ENCODE results near the gene LRCH4.

Gene LRCH4, protein sequence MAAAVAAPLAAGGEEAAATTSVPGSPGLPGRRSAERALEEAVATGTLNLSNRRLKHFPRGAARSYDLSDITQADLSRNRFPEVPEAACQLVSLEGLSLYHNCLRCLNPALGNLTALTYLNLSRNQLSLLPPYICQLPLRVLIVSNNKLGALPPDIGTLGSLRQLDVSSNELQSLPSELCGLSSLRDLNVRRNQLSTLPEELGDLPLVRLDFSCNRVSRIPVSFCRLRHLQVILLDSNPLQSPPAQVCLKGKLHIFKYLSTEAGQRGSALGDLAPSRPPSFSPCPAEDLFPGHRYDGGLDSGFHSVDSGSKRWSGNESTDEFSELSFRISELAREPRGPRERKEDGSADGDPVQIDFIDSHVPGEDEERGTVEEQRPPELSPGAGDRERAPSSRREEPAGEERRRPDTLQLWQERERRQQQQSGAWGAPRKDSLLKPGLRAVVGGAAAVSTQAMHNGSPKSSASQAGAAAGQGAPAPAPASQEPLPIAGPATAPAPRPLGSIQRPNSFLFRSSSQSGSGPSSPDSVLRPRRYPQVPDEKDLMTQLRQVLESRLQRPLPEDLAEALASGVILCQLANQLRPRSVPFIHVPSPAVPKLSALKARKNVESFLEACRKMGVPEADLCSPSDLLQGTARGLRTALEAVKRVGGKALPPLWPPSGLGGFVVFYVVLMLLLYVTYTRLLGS

GRCh38 chr7:100585511-100586265 is at the start of gene LRCH4:
TSS of gene LRCH4 (minus strand) at chr7:100586129. CDS start at chr7:100586100, 29 bp downstream.
- DNase-seq, result peak; percentile 67

GRCh38 chr7:100632951-100633717 is 47.2 kb upstream of the LRCH4 start:
- peak; percentile 64 for DNase-seq

DNA sequence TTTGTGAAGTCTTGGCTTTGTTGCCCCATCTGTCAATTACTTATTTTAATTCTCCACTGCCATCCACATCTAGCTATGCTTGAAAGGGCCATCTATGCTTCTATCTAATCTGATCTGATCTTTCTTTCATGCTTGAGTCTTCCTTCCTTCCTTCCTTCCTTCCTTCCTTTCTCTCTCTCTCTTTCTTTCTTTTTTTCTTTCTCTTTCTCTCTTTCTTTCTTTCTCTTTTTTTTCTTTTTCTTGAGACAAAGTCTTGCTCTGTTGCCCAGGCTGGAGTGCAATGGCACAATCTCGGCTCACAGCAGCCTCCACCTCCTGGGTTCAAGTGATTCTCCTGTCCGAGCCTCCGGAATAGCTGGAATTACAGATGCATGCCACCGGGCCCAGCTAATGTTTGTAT is 44.1 kb upstream of the LRCH4 start:
- DNase-seq, result no peak

DNA sequence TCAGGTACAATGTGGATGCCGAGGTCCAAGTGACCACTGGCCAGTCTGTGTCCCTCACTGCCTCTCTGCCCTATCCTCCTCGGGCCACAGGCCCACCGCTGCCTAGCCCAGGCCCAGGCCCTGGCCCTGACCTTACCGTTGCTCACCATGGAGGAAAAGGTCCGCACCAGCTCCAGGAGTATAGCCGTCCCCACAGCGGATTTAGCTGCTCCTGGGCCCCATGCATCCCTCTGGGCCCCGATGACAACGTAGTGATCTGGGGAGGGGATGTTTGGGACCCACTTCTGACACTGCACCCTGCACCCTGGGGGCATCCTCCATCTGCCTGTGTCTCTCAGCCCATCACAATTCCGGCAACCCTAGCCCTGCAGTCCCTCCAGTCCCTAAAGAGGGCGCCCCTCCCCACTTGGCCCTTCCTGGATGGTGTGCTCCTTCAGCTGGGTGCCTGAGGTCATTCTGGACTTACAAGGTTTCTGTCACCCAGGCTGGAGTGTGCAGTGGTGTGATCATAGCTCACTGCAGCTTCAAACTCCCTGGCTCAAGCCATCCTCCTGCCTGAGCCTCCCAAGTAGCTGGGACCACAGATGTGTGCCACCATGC is 43.3 kb upstream of the LRCH4 start:
- DNase-seq, result peak; percentile 30

GRCh38 chr7:100627238-100627549 is 41.3 kb upstream of the LRCH4 start:
- no peak for DNase-seq

- DNase-seq, result peak; percentile 93
Measured at GRCh38 chr7:100626530-100627237, 40.8 kb upstream of the LRCH4 start.

DNA sequence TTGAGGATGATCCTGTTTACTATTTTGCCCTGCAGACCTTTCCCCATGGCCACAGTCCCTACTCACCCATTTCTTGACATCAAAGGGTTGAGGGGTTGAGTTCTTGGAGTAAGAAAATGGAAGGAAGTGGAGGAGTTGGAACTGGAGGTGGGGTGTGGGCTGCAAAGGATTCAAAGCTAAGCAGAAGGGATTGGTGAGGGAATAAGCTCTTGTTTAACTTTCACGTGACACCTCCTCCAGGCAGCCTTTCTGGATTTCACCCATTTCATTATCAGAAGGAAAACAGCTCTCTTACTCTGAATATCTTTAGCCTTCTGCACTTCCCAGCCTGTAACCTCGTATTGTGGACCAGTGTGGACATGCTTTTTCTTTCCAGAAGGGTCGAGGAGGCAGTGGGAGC is 40.1 kb upstream of the LRCH4 start:
- no peak for DNase-seq

GRCh38 chr7:100623951-100624824 is 38.3 kb upstream of the LRCH4 start:
- DNase-seq, result no peak

GRCh38 chr7:100621554-100621953 is 35.6 kb upstream of the LRCH4 start:
- no peak for DNase-seq

- DNase-seq, result no peak
Measured at GRCh38 chr7:100620804-100621203, 34.9 kb upstream of the LRCH4 start.

GRCh38 chr7:100620239-100620638 is 34.3 kb upstream of the LRCH4 start:
- no peak for DNase-seq

DNA sequence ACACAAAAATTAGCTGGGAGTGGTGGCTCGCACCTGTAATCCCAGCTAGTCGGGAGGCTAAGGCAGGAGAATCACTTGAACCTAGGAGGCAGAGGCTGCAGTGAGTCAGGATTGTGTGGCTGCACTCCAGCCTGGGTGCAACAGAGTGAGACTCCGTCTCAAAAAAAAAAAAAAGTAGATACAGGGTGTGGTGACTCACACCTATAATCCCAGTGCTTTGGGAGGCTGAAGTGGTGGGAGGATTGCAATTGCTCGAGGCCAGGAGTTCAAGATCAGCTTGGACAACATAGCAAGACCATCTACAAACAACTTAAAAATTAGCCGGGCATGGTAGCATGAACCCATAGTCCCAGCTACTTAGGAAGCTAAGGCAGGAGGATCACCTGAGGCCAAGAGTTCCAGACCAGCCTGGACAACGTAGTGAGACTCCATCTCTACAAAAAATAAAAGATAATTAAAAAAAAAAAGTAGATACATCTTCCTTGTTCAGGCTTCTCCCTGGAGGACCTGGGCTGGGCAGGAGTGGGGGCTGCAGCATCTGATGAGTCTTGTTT is 28.5 kb upstream of the LRCH4 start:
- DNase-seq, result no peak

DNA sequence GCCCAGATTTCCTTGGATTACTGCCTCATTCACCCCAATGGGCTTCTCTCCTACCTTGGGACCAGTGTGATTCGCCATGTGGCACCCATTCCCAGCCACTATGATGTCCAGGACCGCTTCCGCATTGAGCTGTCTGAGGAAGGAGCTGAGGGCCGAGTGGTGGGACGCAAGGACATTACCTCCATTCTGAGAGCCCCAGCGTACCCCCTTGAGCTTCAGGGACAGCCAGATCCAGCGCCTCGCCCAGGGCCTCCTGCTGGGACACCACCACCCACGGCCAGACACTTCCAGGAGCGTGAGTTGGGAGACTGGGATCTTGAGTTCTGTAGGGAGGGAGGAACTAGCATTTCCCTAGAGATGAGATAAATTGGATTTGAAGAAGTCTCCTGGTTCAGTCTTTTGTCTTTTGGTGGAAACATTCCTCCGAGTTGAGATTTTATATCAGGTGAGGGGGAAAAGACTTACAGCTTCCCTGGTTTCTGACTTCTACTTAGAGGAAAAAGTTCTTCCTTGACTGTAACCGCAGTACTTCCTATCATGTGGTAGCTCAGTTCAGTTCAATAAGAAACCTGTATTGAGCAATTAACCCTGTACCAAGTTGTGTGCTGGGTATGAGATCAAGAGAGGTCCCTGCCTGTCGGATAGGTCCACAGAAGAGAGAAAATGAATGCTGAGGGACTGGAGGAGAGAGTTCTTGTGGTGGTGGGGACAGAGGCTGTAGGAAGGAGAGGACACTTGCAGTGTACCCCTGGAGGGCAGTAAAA is 27.7 kb upstream of the LRCH4 start:
- DNase-seq, result no peak

- DNase-seq, result no peak
Measured at GRCh38 chr7:100612730-100613390, 26.9 kb upstream of the LRCH4 start.

- DNase-seq, result peak; percentile 98
Measured at GRCh38 chr7:100611983-100612729, 26.2 kb upstream of the LRCH4 start, which contains the start of gene MOSPD3. TSS of gene MOSPD3 (plus strand) at chr7:100612540. CDS start at chr7:100612792, 252 bp downstream.

- DNase-seq, result no peak
Measured at GRCh38 chr7:100609958-100610357, 24.0 kb upstream of the LRCH4 start.

- no peak for DNase-seq
Measured at GRCh38 chr7:100607111-100607510, 21.2 kb upstream of the LRCH4 start.

DNA sequence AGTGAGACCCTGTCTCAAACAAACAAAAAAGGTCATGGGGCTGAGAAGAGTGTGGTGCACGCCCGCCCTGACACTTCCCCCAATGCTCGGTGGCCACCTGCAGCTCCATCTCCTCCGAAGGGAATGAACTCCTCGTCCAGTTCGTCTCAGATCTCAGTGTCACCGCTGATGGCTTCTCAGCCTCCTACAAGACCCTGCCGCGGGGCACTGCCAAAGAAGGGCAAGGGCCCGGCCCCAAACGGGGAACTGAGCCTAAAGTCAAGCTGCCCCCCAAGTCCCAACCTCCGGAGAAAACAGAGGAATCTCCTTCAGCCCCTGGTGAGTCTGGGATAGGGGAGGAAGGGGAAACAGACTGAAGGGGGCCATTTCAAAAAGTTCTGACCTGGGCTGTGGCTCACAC is 20.4 kb upstream of the LRCH4 start:
- no peak for DNase-seq
